Nephron (organoid): ENCODE measurements around the gene DENND4C.

ENCODE experiments used
- H3K27ac Mint-ChIP-seq, 3 experiments: 2 replicates each; pipeline ENCODE4 v1.8.0; 2020; ENCODE audit warnings: mixed read lengths in 3 of 3, mild to moderate bottlenecking in 2 of 3, moderate library complexity in 1 of 3
- H3K27me3 Mint-ChIP-seq: 2 replicates; pipeline ENCODE4 v1.8.0; 2021; ENCODE audit warnings: low read depth, mild to moderate bottlenecking, moderate library complexity, mixed read lengths
- H3K36me3 Mint-ChIP-seq: 2 replicates; pipeline ENCODE4 v1.8.0; 2020; ENCODE audit warnings: low read depth, mixed read lengths
- H3K4me1 Mint-ChIP-seq: 2 replicates; pipeline ENCODE4 v1.8.0; 2020; ENCODE audit warnings: mixed read lengths
- H3K4me3 Mint-ChIP-seq, 3 experiments: 2 replicates each; pipeline ENCODE4 v1.8.0; 2020; ENCODE audit warnings: mild to moderate bottlenecking in 3 of 3, mixed read lengths in 3 of 3, moderate library complexity in 2 of 3
- H3K9me3 Mint-ChIP-seq: 2 replicates; pipeline ENCODE4 v1.8.0; 2020; ENCODE audit warnings: mixed read lengths
- TF ChIP-seq, protein P1 (sequence below), 3 experiments: fragments of 200-600 bp; sonication (generic); IDR thresholded peaks; one replicate each; pipeline ENCODE4 v1.5.0; 2021; ENCODE audit warnings: antibody characterized with exemption in 3 of 3; ENCODE audit not compliant: unreplicated experiment in 3 of 3

DENND4C gene

DNA sequence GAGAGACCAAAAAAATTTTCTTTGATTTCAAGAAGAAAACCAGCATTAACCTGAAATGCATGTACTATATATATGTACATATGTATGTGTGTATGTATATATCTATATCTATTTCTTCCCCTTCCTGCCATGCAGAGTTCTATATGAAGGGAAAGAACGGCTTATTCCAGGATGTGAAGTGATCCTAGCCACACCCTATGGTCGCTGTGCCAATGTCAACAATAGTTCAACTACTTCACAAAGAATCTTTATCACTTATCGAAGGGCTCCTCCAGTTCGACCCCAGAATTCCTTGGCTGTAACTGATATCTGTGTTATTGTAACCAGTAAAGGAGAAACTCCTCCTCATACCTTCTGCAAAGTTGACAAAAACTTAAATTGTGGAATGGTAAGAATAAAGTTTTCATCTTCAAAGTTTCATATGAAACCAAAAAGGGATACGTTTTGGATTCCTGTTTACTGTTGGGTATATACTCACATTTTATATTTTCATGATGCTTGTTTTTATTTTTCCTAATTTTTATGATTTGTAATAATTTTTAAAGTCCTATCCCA lies 56.2 kb downstream of the DENND4C start:
- H3K4me3 Mint-ChIP-seq = no peak overlapping the region
- H3K9me3 Mint-ChIP-seq = no peaks in the 10 kb centered on the region
- TF ChIP-seq, protein P1, sequence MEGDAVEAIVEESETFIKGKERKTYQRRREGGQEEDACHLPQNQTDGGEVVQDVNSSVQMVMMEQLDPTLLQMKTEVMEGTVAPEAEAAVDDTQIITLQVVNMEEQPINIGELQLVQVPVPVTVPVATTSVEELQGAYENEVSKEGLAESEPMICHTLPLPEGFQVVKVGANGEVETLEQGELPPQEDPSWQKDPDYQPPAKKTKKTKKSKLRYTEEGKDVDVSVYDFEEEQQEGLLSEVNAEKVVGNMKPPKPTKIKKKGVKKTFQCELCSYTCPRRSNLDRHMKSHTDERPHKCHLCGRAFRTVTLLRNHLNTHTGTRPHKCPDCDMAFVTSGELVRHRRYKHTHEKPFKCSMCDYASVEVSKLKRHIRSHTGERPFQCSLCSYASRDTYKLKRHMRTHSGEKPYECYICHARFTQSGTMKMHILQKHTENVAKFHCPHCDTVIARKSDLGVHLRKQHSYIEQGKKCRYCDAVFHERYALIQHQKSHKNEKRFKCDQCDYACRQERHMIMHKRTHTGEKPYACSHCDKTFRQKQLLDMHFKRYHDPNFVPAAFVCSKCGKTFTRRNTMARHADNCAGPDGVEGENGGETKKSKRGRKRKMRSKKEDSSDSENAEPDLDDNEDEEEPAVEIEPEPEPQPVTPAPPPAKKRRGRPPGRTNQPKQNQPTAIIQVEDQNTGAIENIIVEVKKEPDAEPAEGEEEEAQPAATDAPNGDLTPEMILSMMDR (IDR thresholded peaks at IDR 0.05; ENCODE audit: unreplicated experiment in 3 of 3) = no peak
- H3K27ac Mint-ChIP-seq = peak overlapping the region in 1 of 3 experiments; percentile 51
- H3K4me1 Mint-ChIP-seq = peaks cover 9% of the 10 kb centered on the region
- H3K36me3 Mint-ChIP-seq = peaks cover 31% of the 10 kb centered on the region
- H3K27me3 Mint-ChIP-seq = no peaks in the 10 kb centered on the region

- Mint-ChIP-seq H3K27me3 (no peaks in the 10 kb centered on the region), H3K27ac (no peak overlapping the region), H3K9me3 (no peaks in the 10 kb centered on the region), H3K36me3 (peaks cover 39% of the 10 kb centered on the region), H3K4me3 (no peak overlapping the region), H3K4me1 (peaks cover 9% of the 10 kb centered on the region)
- TF ChIP-seq, protein P1 (IDR thresholded peaks at IDR 0.05; ENCODE audit: unreplicated experiment in 3 of 3) = no peak
Measured at GRCh38 chr9:19288081-19288480, 57.6 kb downstream of the DENND4C start.

- no peak overlapping the region for H3K4me3 Mint-ChIP-seq
- H3K9me3 Mint-ChIP-seq = no peaks in the 10 kb centered on the region
- no peaks in the 10 kb centered on the region for H3K27me3 Mint-ChIP-seq
- peaks cover 6% of the 10 kb centered on the region for H3K4me1 Mint-ChIP-seq
- peaks cover 55% of the 10 kb centered on the region for H3K36me3 Mint-ChIP-seq
- no peak overlapping the region for H3K27ac Mint-ChIP-seq
- TF ChIP-seq, protein P1 (IDR thresholded peaks at IDR 0.05; ENCODE audit: unreplicated experiment in 3 of 3) = no peak
Measured at GRCh38 chr9:19290103-19290502, 59.6 kb downstream of the DENND4C start.

DNA sequence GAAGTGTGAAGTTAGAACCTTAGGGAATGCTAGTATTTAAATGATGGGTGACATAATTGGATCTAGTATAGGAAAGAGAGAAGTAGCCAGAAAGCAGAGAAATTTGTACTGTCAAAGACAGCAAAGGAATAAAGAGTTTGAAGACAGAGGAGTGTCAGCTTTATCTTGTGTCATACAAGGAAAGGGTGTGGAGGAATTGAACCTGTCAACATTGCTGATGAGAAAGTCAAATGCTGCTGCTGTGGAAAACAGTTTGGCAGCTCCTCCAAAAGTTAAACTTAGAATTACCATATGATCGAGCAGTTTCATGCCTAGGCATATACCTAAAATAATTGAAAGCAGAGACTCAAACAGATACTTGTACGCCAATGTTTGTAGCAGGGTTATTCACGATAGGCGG lies 63.7 kb downstream of the DENND4C start:
- Mint-ChIP-seq H3K4me3 (no peak overlapping the region), H3K4me1 (no peaks in the 10 kb centered on the region), H3K9me3 (no peaks in the 10 kb centered on the region), H3K36me3 (peaks cover 63% of the 10 kb centered on the region), H3K27me3 (no peaks in the 10 kb centered on the region), H3K27ac (no peak overlapping the region)
- TF ChIP-seq, protein P1 (IDR thresholded peaks at IDR 0.05; ENCODE audit: unreplicated experiment in 3 of 3) = no peak

- Mint-ChIP-seq H3K27me3 (no peaks in the 10 kb centered on the region), H3K4me1 (no peaks in the 10 kb centered on the region), H3K4me3 (no peak overlapping the region), H3K9me3 (no peaks in the 10 kb centered on the region), H3K36me3 (peaks cover 60% of the 10 kb centered on the region), H3K27ac (no peak overlapping the region)
- TF ChIP-seq, protein P1 (IDR thresholded peaks at IDR 0.05; ENCODE audit: unreplicated experiment in 3 of 3) = no peak
Measured at GRCh38 chr9:19298436-19299000, 68.0 kb downstream of the DENND4C start.

DNA sequence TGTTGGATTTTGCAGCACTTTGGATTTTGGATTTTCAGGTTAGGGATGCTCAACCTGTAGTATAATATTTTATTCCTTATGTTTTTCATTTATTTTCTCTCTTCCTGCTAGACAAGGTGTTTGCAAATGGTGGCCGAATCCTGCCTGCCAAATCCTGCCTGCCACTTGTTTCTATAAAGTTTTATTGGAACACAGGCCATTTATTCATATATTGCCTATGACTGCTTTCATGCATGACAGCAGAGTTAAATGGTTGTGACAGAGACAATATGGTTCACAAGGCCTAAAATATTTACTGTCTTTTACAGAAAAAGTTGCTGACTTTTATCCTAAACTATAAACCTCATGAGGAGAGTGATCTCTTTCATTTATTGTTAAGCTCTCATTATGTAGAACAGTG lies 72.7 kb downstream of the DENND4C start:
- H3K27me3 Mint-ChIP-seq = no peaks in the 10 kb centered on the region
- H3K4me3 Mint-ChIP-seq = no peak overlapping the region
- H3K27ac Mint-ChIP-seq = no peak overlapping the region
- H3K4me1 Mint-ChIP-seq = no peaks in the 10 kb centered on the region
- H3K9me3 Mint-ChIP-seq = no peaks in the 10 kb centered on the region
- H3K36me3 Mint-ChIP-seq = peaks cover 50% of the 10 kb centered on the region
- TF ChIP-seq, protein P1 (IDR thresholded peaks at IDR 0.05; ENCODE audit: unreplicated experiment in 3 of 3) = no peak
